ENCODE data around the gene NUP188.

DNA sequence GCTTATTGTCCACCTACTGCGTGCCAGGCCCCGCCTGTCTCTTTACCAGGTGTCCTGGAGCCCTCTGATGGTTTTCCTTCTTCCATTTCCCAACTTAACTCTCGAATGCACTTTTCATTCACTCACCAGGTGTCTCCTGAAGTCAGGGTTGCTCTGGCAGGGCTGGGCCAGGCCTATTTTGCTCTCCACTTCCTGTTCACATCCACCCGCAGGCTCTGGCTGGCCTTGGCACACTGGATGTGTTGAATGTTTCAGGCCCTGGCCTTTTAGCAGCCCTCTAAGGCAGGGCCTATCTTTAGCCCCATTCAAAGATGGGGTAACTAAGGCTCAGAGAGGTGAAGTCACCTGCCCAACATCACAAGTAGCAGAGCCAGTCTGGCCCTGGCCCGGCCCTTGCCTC is 49.1 kb upstream of the NUP188 start:
- TF ChIP-seq CTCF (IDR thresholded peaks at IDR 0.05) = no peak
- TF ChIP-seq EZH2phosphoT487 (IDR thresholded peaks at IDR 0.05) = no peak
- TF ChIP-seq EZH2 (IDR thresholded peaks at IDR 0.05) = no peak
